Colonic mucosa (tissue), 4 donors: ENCODE results near the gene RASEF. TPM values are rescaled to one million over a fixed set of nuclear protein-coding genes. Genes with fewer than 3 reads are reported as not detected.

Experiments
- DNase-seq: peaks from one replicate; pipeline ENCODE4 v3.0.0-alpha.2; 2020
- H3K27ac ChIP-seq: fragments of 200-600 bp; one replicate; pipeline ENCODE4 v1.8.0; 2021
- H3K27me3 ChIP-seq: fragments of 200-600 bp; one replicate; pipeline ENCODE4 v1.8.0; 2021
- H3K36me3 ChIP-seq: fragments of 200-600 bp; one replicate; pipeline ENCODE4 v1.8.0; 2021
- H3K4me1 ChIP-seq: fragments of 200-600 bp; one replicate; pipeline ENCODE4 v1.8.0; 2021; ENCODE audit warnings: mild to moderate bottlenecking
- H3K4me3 ChIP-seq: fragments of 200-600 bp; one replicate; pipeline ENCODE4 v1.8.0; 2021
- H3K9ac ChIP-seq, 2 donors: one replicate each; pipeline ENCODE4 v1.7.0; 2013; ENCODE audit warnings: control low read depth in 2 of 2, low read depth in 2 of 2, low read length in 2 of 2
- H3K9me3 ChIP-seq: fragments of 200-600 bp; one replicate; pipeline ENCODE4 v1.8.0; 2021
- CTCF ChIP-seq: fragments of 200-600 bp; IDR thresholded peaks from one replicate; pipeline ENCODE4 v1.8.0; 2022; ENCODE audit warnings: antibody characterized with exemption, mild to moderate bottlenecking
- intact Hi-C: fragments of 100-400 bp; cut with DNase I; formaldehyde crosslinking; loops from one replicate; pipeline ENCODE4 v1.14.1; 2022
- total RNA-seq, 2 donors: library from RNA; stranded (reverse); fragmentation: NEBNext Ultra II Directional in 1 of 2; extraction: Animal tissue kit (Norgen Biotek cat#: 25700) in 1 of 2; gene quantifications; one replicate each; pipeline ENCODE4 v1.2.1, GENCODE V29; 2021
- donor health status: healthy.
- donor health status: DM: no; HTN: no; CAD: no.
- donor health status: DM: no; HTN: no; CAD: no.

RASEF gene
- total RNA-seq, 2 donors from 2014 or later: 36.8 to 38.9 TPM

- no peak overlapping the region for H3K4me3 ChIP-seq
- intact Hi-C loops: no loop called here
- no peak overlapping the region for H3K9ac ChIP-seq
- no peak overlapping the region for H3K27ac ChIP-seq
- no peaks in the 10 kb centered on the region for H3K9me3 ChIP-seq
- H3K27me3 ChIP-seq: no peaks in the 10 kb centered on the region
- H3K4me1 ChIP-seq: no peaks in the 10 kb centered on the region
- DNase-seq: no peak
- no peak for TF ChIP-seq CTCF
- H3K36me3 ChIP-seq: no peaks in the 10 kb centered on the region
Observed at GRCh38 chr9:83032065-83032625, 30.8 kb downstream of the RASEF start.

- Histone ChIP-seq H3K36me3 (no peaks in the 10 kb centered on the region), H3K9ac (no peak overlapping the region), H3K9me3 (no peaks in the 10 kb centered on the region), H3K4me3 (no peak overlapping the region), H3K4me1 (no peaks in the 10 kb centered on the region), H3K27me3 (no peaks in the 10 kb centered on the region), H3K27ac (no peak overlapping the region)
- intact Hi-C loops: no loop called here
- no peak for DNase-seq
- TF ChIP-seq CTCF: no peak
Observed at GRCh38 chr9:83030391-83031107, 32.4 kb downstream of the RASEF start.

- Histone ChIP-seq H3K27me3 (no peaks in the 10 kb centered on the region), H3K4me3 (no peak overlapping the region), H3K4me1 (no peaks in the 10 kb centered on the region), H3K9ac (no peak overlapping the region), H3K27ac (peak overlapping the region; percentile 74), H3K9me3 (no peaks in the 10 kb centered on the region), H3K36me3 (no peaks in the 10 kb centered on the region)
- intact Hi-C loops: no loop called here
- TF ChIP-seq CTCF: no peak
- DNase-seq: no peak
Observed at GRCh38 chr9:83029531-83030137, 33.3 kb downstream of the RASEF start.

GRCh38 chr9:83027153-83027891 lies 35.6 kb downstream of the RASEF start:
- H3K4me3 ChIP-seq: no peak overlapping the region
- no peaks in the 10 kb centered on the region for H3K9me3 ChIP-seq
- no peak for TF ChIP-seq CTCF
- no peaks in the 10 kb centered on the region for H3K4me1 ChIP-seq
- no peak for DNase-seq
- H3K36me3 ChIP-seq: no peaks in the 10 kb centered on the region
- H3K27ac ChIP-seq: no peak overlapping the region
- H3K27me3 ChIP-seq: no peaks in the 10 kb centered on the region
- H3K9ac ChIP-seq: no peak overlapping the region
- intact Hi-C loops: no loop called here

- Histone ChIP-seq H3K4me3 (no peak overlapping the region), H3K27me3 (no peaks in the 10 kb centered on the region), H3K36me3 (no peaks in the 10 kb centered on the region), H3K9ac (no peak overlapping the region), H3K4me1 (no peaks in the 10 kb centered on the region), H3K27ac (no peak overlapping the region), H3K9me3 (no peaks in the 10 kb centered on the region)
- DNase-seq: no peak
- intact Hi-C loops: no loop called here
- TF ChIP-seq CTCF: no peak
Observed at GRCh38 chr9:83024506-83025125, 38.3 kb downstream of the RASEF start.
